Loucy (cell line): ENCODE measurements around the gene UNC5B.

Source experiments
- H2AFZ ChIP-seq: fragments of 200-600 bp; sonication (generic); 2 replicates; pipeline ENCODE4 v1.6.0; 2016; ENCODE audit warnings: antibody characterized with exemption, mild to moderate bottlenecking, low read length, moderate library complexity
- H3F3A ChIP-seq: fragments of 200-600 bp; 2 replicates; pipeline ENCODE4 v1.6.0; 2016; ENCODE audit warnings: antibody characterized with exemption, low read depth, mild to moderate bottlenecking
- H3K27me3 ChIP-seq: fragments of 200-600 bp; sonication (generic); 2 replicates; pipeline ENCODE4 v1.6.1; 2014; ENCODE audit warnings: low read length, mild to moderate bottlenecking; ENCODE audit not compliant: insufficient read depth, poor library complexity, severe bottlenecking
- H3K36me3 ChIP-seq: fragments of 200-600 bp; sonication (generic); 2 replicates; pipeline ENCODE4 v1.6.1; 2016; ENCODE audit warnings: low read length; ENCODE audit not compliant: insufficient read depth
- H3K4me1 ChIP-seq: fragments of 200-600 bp; sonication (generic); 2 replicates; pipeline ENCODE4 v1.5.1; 2014; ENCODE audit warnings: low read length, mild to moderate bottlenecking; ENCODE audit not compliant: insufficient read depth, poor library complexity, severe bottlenecking
- H3K4me2 ChIP-seq: fragments of 200-600 bp; sonication (generic); 2 replicates; pipeline ENCODE4 v1.6.0; 2014; ENCODE audit warnings: antibody characterized with exemption, low read length, low read depth, mild to moderate bottlenecking; ENCODE audit not compliant: poor library complexity, severe bottlenecking
- H3K4me3 ChIP-seq: fragments of 200-600 bp; sonication (generic); 2 replicates; pipeline ENCODE4 v1.5.1; 2014; ENCODE audit warnings: low read length, mild to moderate bottlenecking, mixed read lengths; ENCODE audit not compliant: poor library complexity, severe bottlenecking
- H3K79me2 ChIP-seq: fragments of 200-600 bp; sonication (generic); 2 replicates; pipeline ENCODE4 v1.6.1; 2014; ENCODE audit warnings: low read length; ENCODE audit not compliant: insufficient read depth
- H3K9ac ChIP-seq: fragments of 200-600 bp; sonication (generic); 2 replicates; pipeline ENCODE4 v1.6.0; 2014; ENCODE audit warnings: mild to moderate bottlenecking, low read depth, low read length, moderate library complexity; ENCODE audit not compliant: poor library complexity, severe bottlenecking
- H3K9me2 ChIP-seq: fragments of 200-600 bp; sonication (generic); replicated peaks from 2 replicates; pipeline ENCODE4 v1.6.1; 2016; ENCODE audit warnings: low read depth, low read length, mixed read lengths
- H3K9me3 ChIP-seq: fragments of 200-600 bp; sonication (generic); 2 replicates; pipeline ENCODE4 v1.6.1; 2014; ENCODE audit warnings: mild to moderate bottlenecking, antibody characterized with exemption, low read length, low read depth; ENCODE audit not compliant: insufficient read depth
- H4K20me1 ChIP-seq: fragments of 200-600 bp; sonication (generic); 2 replicates; pipeline ENCODE4 v1.6.0; 2014; ENCODE audit warnings: antibody characterized with exemption, low read length, mild to moderate bottlenecking; ENCODE audit not compliant: insufficient read depth, poor library complexity, severe bottlenecking
- CTCF ChIP-seq: fragments of 200-600 bp; sonication (generic); conservative IDR thresholded peaks from 2 replicates; pipeline ENCODE4 v1.5.1; 2014; ENCODE audit warnings: mild to moderate bottlenecking, antibody characterized with exemption, low read length
- EZH2phosphoT487 ChIP-seq: fragments of 200-600 bp; IDR thresholded peaks from 2 replicates; pipeline ENCODE4 v1.6.1; 2018; ENCODE audit warnings: antibody characterized with exemption, mild to moderate bottlenecking, moderate library complexity, borderline replicate concordance

The UNC5B gene

GRCh38 chr10:71286521-71287294, 74.3 kb downstream of the UNC5B start:
- no peak overlapping the region for H3K4me3 ChIP-seq
- H3F3A ChIP-seq = no peaks in the 10 kb centered on the region
- no peaks in the 10 kb centered on the region for H3K79me2 ChIP-seq
- no peak overlapping the region for H3K9ac ChIP-seq
- TF ChIP-seq EZH2phosphoT487 (no peak), CTCF (no peak)
- H4K20me1 ChIP-seq = no peaks in the 10 kb centered on the region
- H3K36me3 ChIP-seq = no peaks in the 10 kb centered on the region
- no peak overlapping the region for H2AFZ ChIP-seq
- H3K4me2 ChIP-seq = no peak overlapping the region
- H3K27me3 ChIP-seq = no peaks in the 10 kb centered on the region
- H3K4me1 ChIP-seq = peaks cover 3% of the 10 kb centered on the region
- no peaks in the 10 kb centered on the region for H3K9me3 ChIP-seq
- no peaks in the 10 kb centered on the region for H3K9me2 ChIP-seq

GRCh38 chr10:71287456-71287855, 75.1 kb downstream of the UNC5B start:
- peaks cover 3% of the 10 kb centered on the region for H3K4me1 ChIP-seq
- no peak for TF ChIP-seq EZH2phosphoT487
- TF ChIP-seq CTCF = no peak
- H3K36me3 ChIP-seq = no peaks in the 10 kb centered on the region
- no peaks in the 10 kb centered on the region for H4K20me1 ChIP-seq
- H3F3A ChIP-seq = no peaks in the 10 kb centered on the region
- H3K9ac ChIP-seq = no peak overlapping the region
- no peaks in the 10 kb centered on the region for H3K27me3 ChIP-seq
- H3K4me2 ChIP-seq = no peak overlapping the region
- H3K9me2 ChIP-seq = no peaks in the 10 kb centered on the region
- H3K79me2 ChIP-seq = no peaks in the 10 kb centered on the region
- no peak overlapping the region for H2AFZ ChIP-seq
- no peak overlapping the region for H3K4me3 ChIP-seq
- no peaks in the 10 kb centered on the region for H3K9me3 ChIP-seq

- Histone ChIP-seq H3K9ac (no peak overlapping the region), H4K20me1 (no peaks in the 10 kb centered on the region), H3F3A (no peaks in the 10 kb centered on the region), H3K4me1 (peaks cover 3% of the 10 kb centered on the region), H3K4me3 (no peak overlapping the region), H3K9me3 (no peaks in the 10 kb centered on the region), H2AFZ (no peak overlapping the region), H3K9me2 (no peaks in the 10 kb centered on the region), H3K79me2 (no peaks in the 10 kb centered on the region), H3K27me3 (no peaks in the 10 kb centered on the region), H3K36me3 (no peaks in the 10 kb centered on the region), H3K4me2 (no peak overlapping the region)
- no peak for TF ChIP-seq EZH2phosphoT487
- no peak for TF ChIP-seq CTCF
Observed at GRCh38 chr10:71288461-71288860, 76.1 kb downstream of the UNC5B start.
